ENCODE results near the gene PSD2.

GRCh38 chr5:139769477-139769876 is 26.1 kb upstream of the PSD2 start:
- TF ChIP-seq POLR2A (IDR thresholded peaks at IDR 0.05; ENCODE audit: low read depth) = no peak
- TF ChIP-seq, protein P1, sequence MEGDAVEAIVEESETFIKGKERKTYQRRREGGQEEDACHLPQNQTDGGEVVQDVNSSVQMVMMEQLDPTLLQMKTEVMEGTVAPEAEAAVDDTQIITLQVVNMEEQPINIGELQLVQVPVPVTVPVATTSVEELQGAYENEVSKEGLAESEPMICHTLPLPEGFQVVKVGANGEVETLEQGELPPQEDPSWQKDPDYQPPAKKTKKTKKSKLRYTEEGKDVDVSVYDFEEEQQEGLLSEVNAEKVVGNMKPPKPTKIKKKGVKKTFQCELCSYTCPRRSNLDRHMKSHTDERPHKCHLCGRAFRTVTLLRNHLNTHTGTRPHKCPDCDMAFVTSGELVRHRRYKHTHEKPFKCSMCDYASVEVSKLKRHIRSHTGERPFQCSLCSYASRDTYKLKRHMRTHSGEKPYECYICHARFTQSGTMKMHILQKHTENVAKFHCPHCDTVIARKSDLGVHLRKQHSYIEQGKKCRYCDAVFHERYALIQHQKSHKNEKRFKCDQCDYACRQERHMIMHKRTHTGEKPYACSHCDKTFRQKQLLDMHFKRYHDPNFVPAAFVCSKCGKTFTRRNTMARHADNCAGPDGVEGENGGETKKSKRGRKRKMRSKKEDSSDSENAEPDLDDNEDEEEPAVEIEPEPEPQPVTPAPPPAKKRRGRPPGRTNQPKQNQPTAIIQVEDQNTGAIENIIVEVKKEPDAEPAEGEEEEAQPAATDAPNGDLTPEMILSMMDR (IDR thresholded peaks at IDR 0.05) = no peak
- no peak for TF ChIP-seq POLR2AphosphoS5 (IDR thresholded peaks at IDR 0.05)

Measured in esophagus muscularis mucosa (tissue), 3 donors.